ENCODE measurements around the gene TEX53.

TEX53 gene

DNA sequence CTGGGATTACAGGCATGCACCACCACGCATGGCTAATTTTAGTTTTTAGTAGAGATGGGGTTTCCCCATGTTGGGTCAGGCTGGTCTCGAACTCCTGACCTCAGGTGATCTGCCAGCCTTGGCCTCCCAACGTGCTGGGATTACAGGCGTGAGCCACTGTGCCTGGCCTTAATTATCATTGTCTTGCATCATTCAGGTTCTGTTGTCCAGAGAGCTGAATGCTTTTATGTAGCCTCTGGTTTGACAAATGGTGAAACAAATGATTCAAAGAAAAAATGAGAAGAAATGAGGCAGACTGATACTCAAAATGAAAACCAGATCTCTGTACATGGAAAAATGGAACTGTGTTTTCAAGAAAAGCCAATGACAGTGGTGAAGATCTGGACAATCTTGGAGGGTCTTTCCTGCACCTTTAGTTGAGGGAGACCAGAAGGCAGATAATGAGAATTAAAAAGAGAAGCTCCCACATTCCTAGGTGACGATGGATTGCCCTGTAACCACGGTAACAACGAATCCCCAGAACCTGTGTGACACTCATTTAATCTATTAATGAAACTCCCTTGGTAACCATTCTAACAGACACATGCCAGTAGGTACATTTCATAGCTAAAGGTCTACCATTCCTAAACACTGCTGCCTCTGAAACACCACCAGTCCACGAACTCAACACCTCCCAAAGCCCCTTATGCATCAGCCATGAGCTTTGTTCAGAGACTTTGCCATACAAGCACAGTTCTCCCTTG, 22.8 kb upstream of the TEX53 start:
- TF ChIP-seq, protein P1, sequence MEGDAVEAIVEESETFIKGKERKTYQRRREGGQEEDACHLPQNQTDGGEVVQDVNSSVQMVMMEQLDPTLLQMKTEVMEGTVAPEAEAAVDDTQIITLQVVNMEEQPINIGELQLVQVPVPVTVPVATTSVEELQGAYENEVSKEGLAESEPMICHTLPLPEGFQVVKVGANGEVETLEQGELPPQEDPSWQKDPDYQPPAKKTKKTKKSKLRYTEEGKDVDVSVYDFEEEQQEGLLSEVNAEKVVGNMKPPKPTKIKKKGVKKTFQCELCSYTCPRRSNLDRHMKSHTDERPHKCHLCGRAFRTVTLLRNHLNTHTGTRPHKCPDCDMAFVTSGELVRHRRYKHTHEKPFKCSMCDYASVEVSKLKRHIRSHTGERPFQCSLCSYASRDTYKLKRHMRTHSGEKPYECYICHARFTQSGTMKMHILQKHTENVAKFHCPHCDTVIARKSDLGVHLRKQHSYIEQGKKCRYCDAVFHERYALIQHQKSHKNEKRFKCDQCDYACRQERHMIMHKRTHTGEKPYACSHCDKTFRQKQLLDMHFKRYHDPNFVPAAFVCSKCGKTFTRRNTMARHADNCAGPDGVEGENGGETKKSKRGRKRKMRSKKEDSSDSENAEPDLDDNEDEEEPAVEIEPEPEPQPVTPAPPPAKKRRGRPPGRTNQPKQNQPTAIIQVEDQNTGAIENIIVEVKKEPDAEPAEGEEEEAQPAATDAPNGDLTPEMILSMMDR (IDR thresholded peaks at IDR 0.05) = no peak
- no peaks in the 10 kb centered on the region for H3K9me3 ChIP-seq
- no peaks in the 10 kb centered on the region for H3K4me1 ChIP-seq
- DNase-seq = no peak
- H3K36me3 ChIP-seq = no peaks in the 10 kb centered on the region
- intact Hi-C loops (cut with DNase I; ENCODE audit: low total_unique reads) = no loop called here
- H3K4me3 ChIP-seq = no peak overlapping the region
- no peak overlapping the region for H3K27ac ChIP-seq
- peaks cover 0 to 1% of the 10 kb centered on the region in 2 donors for H3K27me3 ChIP-seq

DNA sequence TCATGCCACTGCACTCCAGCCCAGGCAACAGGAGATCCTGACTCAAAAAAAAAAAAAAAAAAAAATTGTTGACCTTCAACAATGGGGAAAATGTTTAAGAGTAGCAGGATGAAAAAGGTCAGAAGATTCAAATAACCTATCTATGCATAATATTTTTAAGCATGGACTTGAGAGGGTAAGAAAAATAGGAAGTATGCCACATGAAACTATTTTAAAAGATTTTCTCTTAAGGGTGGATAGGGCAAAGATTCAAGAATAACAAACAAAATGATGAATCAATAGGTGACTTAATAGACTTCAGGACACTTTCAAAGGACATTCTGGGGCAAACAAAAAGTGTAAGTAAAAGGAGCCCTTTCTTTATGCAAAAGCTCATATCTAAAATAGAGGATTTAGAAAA, 21.2 kb upstream of the TEX53 start:
- Histone ChIP-seq H3K4me1 (no peaks in the 10 kb centered on the region), H3K9me3 (no peaks in the 10 kb centered on the region), H3K27ac (no peak overlapping the region), H3K4me3 (no peak overlapping the region), H3K36me3 (no peaks in the 10 kb centered on the region), H3K27me3 (peaks cover 0 to 5% of the 10 kb centered on the region in 2 donors)
- intact Hi-C loops (cut with DNase I; ENCODE audit: low total_unique reads) = no loop called here
- DNase-seq = no peak
- TF ChIP-seq, protein P1 (IDR thresholded peaks at IDR 0.05) = no peak

DNA sequence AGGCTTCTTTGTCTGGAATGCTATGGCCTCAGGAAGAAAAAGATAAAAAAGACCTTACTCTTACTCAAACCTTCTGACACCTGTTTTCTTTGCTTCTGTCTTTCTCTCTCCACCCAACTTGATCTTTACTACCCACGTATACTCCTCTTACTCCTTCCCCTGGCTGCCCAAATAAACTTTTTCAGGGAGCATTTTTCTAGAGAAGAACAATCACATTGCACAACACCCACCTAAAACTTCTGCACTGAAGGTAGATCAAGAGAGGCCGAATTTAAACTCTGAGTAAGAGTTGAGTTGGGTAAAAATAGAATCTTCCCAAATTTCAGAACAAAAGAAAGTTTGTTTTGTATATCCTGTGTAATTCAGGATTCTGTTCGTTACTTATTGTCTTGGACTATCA, 20.5 kb upstream of the TEX53 start:
- TF ChIP-seq, protein P1 (IDR thresholded peaks at IDR 0.05) = no peak
- no peak overlapping the region for H3K27ac ChIP-seq
- H3K27me3 ChIP-seq = peaks cover 0 to 5% of the 10 kb centered on the region in 2 donors
- no peaks in the 10 kb centered on the region for H3K36me3 ChIP-seq
- H3K4me1 ChIP-seq = no peaks in the 10 kb centered on the region
- H3K9me3 ChIP-seq = no peaks in the 10 kb centered on the region
- no peak for DNase-seq
- H3K4me3 ChIP-seq = no peak overlapping the region
- intact Hi-C loops (cut with DNase I; ENCODE audit: low total_unique reads) = no loop called here

GRCh38 chr9:114677418-114677817, 19.8 kb upstream of the TEX53 start:
- TF ChIP-seq, protein P1 (IDR thresholded peaks at IDR 0.05) = no peak
- no peak overlapping the region for H3K4me3 ChIP-seq
- intact Hi-C loops (cut with DNase I; ENCODE audit: low total_unique reads) = no loop called here
- peaks cover 0 to 5% of the 10 kb centered on the region in 2 donors for H3K27me3 ChIP-seq
- no peaks in the 10 kb centered on the region for H3K36me3 ChIP-seq
- no peak for DNase-seq
- H3K9me3 ChIP-seq = no peaks in the 10 kb centered on the region
- no peaks in the 10 kb centered on the region for H3K4me1 ChIP-seq
- no peak overlapping the region for H3K27ac ChIP-seq

DNA sequence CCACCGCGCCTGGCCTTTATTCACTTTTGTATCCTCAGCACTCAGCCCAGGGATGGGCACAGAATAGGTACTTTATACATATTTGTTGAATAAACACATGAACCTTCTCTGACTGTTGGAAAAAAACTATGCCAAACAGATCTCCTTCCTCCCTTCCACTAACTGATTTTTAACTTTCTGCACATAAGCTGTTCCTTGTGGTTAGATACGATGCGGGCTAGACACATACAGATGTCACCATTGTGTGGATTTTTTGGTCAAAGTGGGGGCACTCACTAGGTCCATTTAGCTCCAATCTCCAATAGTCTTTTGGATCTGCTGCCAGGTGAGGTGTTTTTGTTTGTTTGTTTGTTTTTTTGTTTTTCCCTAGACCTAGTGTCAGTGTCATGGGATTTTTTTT, 19.3 kb upstream of the TEX53 start:
- Histone ChIP-seq H3K4me3 (no peak overlapping the region), H3K9me3 (no peaks in the 10 kb centered on the region), H3K4me1 (no peaks in the 10 kb centered on the region), H3K27me3 (peaks cover 0 to 5% of the 10 kb centered on the region in 2 donors), H3K27ac (no peak overlapping the region), H3K36me3 (no peaks in the 10 kb centered on the region)
- TF ChIP-seq, protein P1 (IDR thresholded peaks at IDR 0.05) = no peak
- DNase-seq = no peak
- intact Hi-C loops (cut with DNase I; ENCODE audit: low total_unique reads) = no loop called here
